HAP-1 (cell line): ENCODE data around the gene PLPPR4.
A peak's percentile ranks its signal among the peaks of the same experiment; 100 is the strongest.
"Not testable (repeated sequence)": the region's sequence is repeated elsewhere in the genome, so short reads cannot be mapped to it uniquely, and the experiment has no call there.

Experiments used
- DNase-seq, 2 experiments: peaks; one replicate each; pipeline ENCODE4 v3.0.0-alpha.2; 2016 to 2020; ENCODE audit warnings: low spot score in 2 of 2
- H3K27me3 ChIP-seq: fragments of 250-450 bp; sonication (Bioruptor Pico); 2 replicates; pipeline ENCODE4 v1.5.1; 2020; ENCODE audit warnings: low read depth, mild to moderate bottlenecking, moderate library complexity
- H3K36me3 ChIP-seq: fragments of 250-450 bp; sonication (Bioruptor Pico); replicated peaks from 2 replicates; pipeline ENCODE4 v1.5.1; 2020; ENCODE audit warnings: mild to moderate bottlenecking
- H3K4me1 ChIP-seq: fragments of 250-450 bp; sonication (Bioruptor Pico); 2 replicates; pipeline ENCODE4 v1.5.1; 2020; ENCODE audit warnings: mild to moderate bottlenecking
- H3K4me3 ChIP-seq: fragments of 250-450 bp; sonication (Bioruptor Pico); 2 replicates; pipeline ENCODE4 v1.5.1; 2020; ENCODE audit warnings: mild to moderate bottlenecking, moderate library complexity
- H3K9me3 ChIP-seq: fragments of 250-450 bp; sonication (Bioruptor Pico); 2 replicates; pipeline ENCODE4 v1.5.1; 2020; ENCODE audit warnings: mild to moderate bottlenecking, moderate library complexity
- in situ Hi-C: fragments of 300-500 bp; cut with MboI; formaldehyde crosslinking; loops from 3 replicates; pipeline ENCODE4 v1.14.3; 2020; ENCODE audit warnings: low sequenced_read_pairs, inconsistent platforms, mixed read lengths

Gene PLPPR4

GRCh38 chr1:99240621-99241020 lies 23.7 kb upstream of the PLPPR4 start:
- in situ Hi-C loops, result no loop called here
- DNase-seq, result no peak
- Histone ChIP-seq H3K4me3 (no peak overlapping the region), H3K27me3 (no peaks in the 10 kb centered on the region), H3K36me3 (no peaks in the 10 kb centered on the region), H3K4me1 (no peaks in the 10 kb centered on the region), H3K9me3 (peaks cover 3% of the 10 kb centered on the region; the same call in 1 of the 2 replicates)

GRCh38 chr1:99246152-99246551 lies 18.1 kb upstream of the PLPPR4 start:
- Histone ChIP-seq H3K9me3 (peaks cover 5% of the 10 kb centered on the region; the same call in 1 of the 2 replicates), H3K4me1 (no peaks in the 10 kb centered on the region), H3K27me3 (no peaks in the 10 kb centered on the region), H3K4me3 (no peak overlapping the region), H3K36me3 (no peaks in the 10 kb centered on the region)
- in situ Hi-C loops, result no loop called here
- no peak for DNase-seq

- in situ Hi-C loops, result no loop called here
- peaks cover 5% of the 10 kb centered on the region; the same call in 1 of the 2 replicates for H3K9me3 ChIP-seq
These were observed 17.1 kb upstream of the PLPPR4 start for GRCh38 chr1:99247199-99247598.

GRCh38 chr1:99250728-99251127 lies 13.6 kb upstream of the PLPPR4 start:
- H3K4me1 ChIP-seq, result peaks cover 12% of the 10 kb centered on the region
- in situ Hi-C loops, result no loop called here
- no peak for DNase-seq
- no peaks in the 10 kb centered on the region for H3K27me3 ChIP-seq
- no peaks in the 10 kb centered on the region for H3K36me3 ChIP-seq
- peaks cover 2% of the 10 kb centered on the region; the same call in 1 of the 2 replicates for H3K9me3 ChIP-seq
- H3K4me3 ChIP-seq, result no peak overlapping the region

More at GRCh38 chr1:99247199-99247598, 17.1 kb upstream of the PLPPR4 start:
- H3K36me3 ChIP-seq, result no peaks in the 10 kb centered on the region
- no peak for DNase-seq
- H3K4me1 ChIP-seq, result peaks cover 2% of the 10 kb centered on the region
- H3K27me3 ChIP-seq, result no peaks in the 10 kb centered on the region
- no peak overlapping the region for H3K4me3 ChIP-seq

- no peak for DNase-seq
- Histone ChIP-seq H3K4me3 (no peak overlapping the region), H3K9me3 (peaks cover under 1% of the 10 kb centered on the region; the same call in 1 of the 2 replicates), H3K4me1 (peaks cover 12% of the 10 kb centered on the region), H3K27me3 (no peaks in the 10 kb centered on the region), H3K36me3 (no peaks in the 10 kb centered on the region)
- in situ Hi-C loops, result no loop called here
These were observed 13.0 kb upstream of the PLPPR4 start for GRCh38 chr1:99251308-99251707.

GRCh38 chr1:99252630-99253029 lies 11.7 kb upstream of the PLPPR4 start:
- in situ Hi-C loops, result no loop called here
- no peak overlapping the region for H3K4me3 ChIP-seq
- peak; percentile 55 to 74 for DNase-seq

GRCh38 chr1:99260402-99260801 lies 3.9 kb upstream of the PLPPR4 start:
- H3K4me3 ChIP-seq, H3K36me3 ChIP-seq, H3K27me3 ChIP-seq, DNase-seq, H3K9me3 ChIP-seq, H3K4me1 ChIP-seq, in situ Hi-C loops: not testable (repeated sequence)

More at GRCh38 chr1:99252630-99253029, 11.7 kb upstream of the PLPPR4 start:
- Histone ChIP-seq H3K9me3 (no peaks in the 10 kb centered on the region), H3K4me1 (peaks cover 14% of the 10 kb centered on the region), H3K27me3 (no peaks in the 10 kb centered on the region), H3K36me3 (no peaks in the 10 kb centered on the region)

- no peaks in the 10 kb centered on the region for H3K36me3 ChIP-seq
- in situ Hi-C loops, result no loop called here
- H3K4me3 ChIP-seq, result no peak overlapping the region
- peaks cover 4% of the 10 kb centered on the region; the same call in 1 of the 2 replicates for H3K4me1 ChIP-seq
- no peak for DNase-seq
- no peaks in the 10 kb centered on the region for H3K27me3 ChIP-seq
- no peaks in the 10 kb centered on the region for H3K9me3 ChIP-seq
These were observed 832 bp downstream of the PLPPR4 start for GRCh38 chr1:99265124-99265523.

- no peak for DNase-seq
- H3K27me3 ChIP-seq, result no peaks in the 10 kb centered on the region
- in situ Hi-C loops, result no loop called here
- peaks cover 4% of the 10 kb centered on the region; the same call in 1 of the 2 replicates for H3K4me1 ChIP-seq
- no peaks in the 10 kb centered on the region for H3K9me3 ChIP-seq
- no peak overlapping the region for H3K4me3 ChIP-seq
- no peaks in the 10 kb centered on the region for H3K36me3 ChIP-seq
These were observed 2.4 kb downstream of the PLPPR4 start for GRCh38 chr1:99266726-99267125.

GRCh38 chr1:99268021-99268420 lies 3.7 kb downstream of the PLPPR4 start:
- in situ Hi-C loops, result no loop called here
- H3K27me3 ChIP-seq, result no peaks in the 10 kb centered on the region
- no peak overlapping the region for H3K4me3 ChIP-seq
- H3K9me3 ChIP-seq, result no peaks in the 10 kb centered on the region
- no peak for DNase-seq
- peaks cover 4% of the 10 kb centered on the region; the same call in 1 of the 2 replicates for H3K4me1 ChIP-seq
- H3K36me3 ChIP-seq, result no peaks in the 10 kb centered on the region

GRCh38 chr1:99269321-99269720 lies 5.0 kb downstream of the PLPPR4 start:
- H3K27me3 ChIP-seq, result no peaks in the 10 kb centered on the region
- no peaks in the 10 kb centered on the region for H3K36me3 ChIP-seq
- DNase-seq, result no peak
- in situ Hi-C loops, result no loop called here
- H3K4me1 ChIP-seq, result peaks cover 4% of the 10 kb centered on the region; the same call in 1 of the 2 replicates
- H3K4me3 ChIP-seq, result no peak overlapping the region
- H3K9me3 ChIP-seq, result no peaks in the 10 kb centered on the region

GRCh38 chr1:99270646-99271045 lies 6.4 kb downstream of the PLPPR4 start:
- Histone ChIP-seq H3K9me3 (no peaks in the 10 kb centered on the region), H3K4me3 (no peak overlapping the region), H3K4me1 (no peaks in the 10 kb centered on the region; the same call in 1 of the 2 replicates), H3K36me3 (no peaks in the 10 kb centered on the region), H3K27me3 (no peaks in the 10 kb centered on the region)
- in situ Hi-C loops, result no loop called here
- DNase-seq, result no peak

GRCh38 chr1:99271249-99271648 lies 7.0 kb downstream of the PLPPR4 start:
- Histone ChIP-seq H3K4me3 (no peak overlapping the region), H3K36me3 (no peaks in the 10 kb centered on the region), H3K4me1 (no peaks in the 10 kb centered on the region), H3K9me3 (no peaks in the 10 kb centered on the region), H3K27me3 (no peaks in the 10 kb centered on the region)
- no peak for DNase-seq
- in situ Hi-C loops, result no loop called here

- Histone ChIP-seq H3K9me3 (no peaks in the 10 kb centered on the region), H3K4me1 (no peaks in the 10 kb centered on the region), H3K4me3 (no peak overlapping the region), H3K36me3 (no peaks in the 10 kb centered on the region), H3K27me3 (no peaks in the 10 kb centered on the region)
- no peak for DNase-seq
- in situ Hi-C loops, result no loop called here
These were observed 12.8 kb downstream of the PLPPR4 start for GRCh38 chr1:99277066-99277465.

GRCh38 chr1:99279525-99279924 lies 15.2 kb downstream of the PLPPR4 start:
- Histone ChIP-seq H3K36me3 (no peaks in the 10 kb centered on the region), H3K9me3 (no peaks in the 10 kb centered on the region), H3K4me1 (no peaks in the 10 kb centered on the region), H3K27me3 (no peaks in the 10 kb centered on the region), H3K4me3 (no peak overlapping the region)
- DNase-seq, result no peak
- in situ Hi-C loops, result no loop called here
